Body of pancreas (tissue), 4 donors: Measurements from ENCODE around the gene SPNS3. TPM values are rescaled to one million over a fixed set of nuclear protein-coding genes. Genes with fewer than 3 reads are reported as not detected.
A peak's percentile ranks its signal among the peaks of the same experiment; 100 is the strongest.

Experiments
- ATAC-seq: fragments of 150-250 bp; one replicate; pipeline ENCODE4 v1.9.1; 2016
- DNase-seq, 4 donors: peaks; one replicate each; pipeline ENCODE4 v3.0.0-alpha.2; 2019
- H3K27ac ChIP-seq, 4 donors: fragments of 200-600 bp; sonication (generic); 1 replicate in 3 of 4; 2 replicates in 1 of 4; pipeline versions ENCODE4 v1.5.1 to v1.6.1; 2016 to 2019; ENCODE audit warnings: mild to moderate bottlenecking in 1 of 4, mixed read lengths in 1 of 4, moderate library complexity in 1 of 4
- H3K27me3 ChIP-seq, 2 donors: fragments of 200-600 bp; sonication (generic); one replicate each; pipeline ENCODE4 v1.6.0; 2016; ENCODE audit warnings: mild to moderate bottlenecking in 1 of 2
- H3K36me3 ChIP-seq, 2 donors: fragments of 200-600 bp; sonication (generic); replicated peaks in 1 of 2; 2 replicates each; pipeline ENCODE4 v1.5.1; 2016; ENCODE audit warnings: low read depth in 2 of 2; ENCODE audit not compliant: insufficient read depth in 1 of 2
- H3K4me1 ChIP-seq: fragments of 200-600 bp; sonication (generic); one replicate; pipeline ENCODE4 v1.6.0; 2016
- H3K4me3 ChIP-seq, 2 donors: fragments of 200-600 bp; sonication (generic); 1 replicate in 1 of 2; 2 replicates in 1 of 2; pipeline ENCODE4 v1.5.1; 2016 to 2019
- H3K9me3 ChIP-seq, 3 donors: fragments of 200-600 bp; sonication (generic); 1 replicate in 2 of 3; 2 replicates in 1 of 3; pipeline ENCODE4 v1.5.1; 2016
- POLR2A ChIP-seq, 3 donors: fragments of 450-650 bp; IDR thresholded peaks; one replicate each; pipeline ENCODE4 v1.6.1; 2016; ENCODE audit warnings: antibody characterized with exemption in 3 of 3, mild to moderate bottlenecking in 2 of 3
- WGBS, 2 donors: methylation state at CpG; one replicate each; pipeline ENCODE4 v1.1.5; 2017; 5-methylcytosine and 5-hydroxymethylcytosine counted together
- intact Hi-C: fragments of 100-400 bp; cut with DNase I; formaldehyde crosslinking; loops from one replicate; pipeline ENCODE4 v1.15.1; 2023
- total RNA-seq, 2 donors: library from RNA; depleted of rRNA; stranded (reverse); fragments of >200 nt; gene quantifications; one replicate each; pipeline ENCODE4 v1.1.0, GENCODE V29; 2016
- TF ChIP-seq, protein P1 (sequence below), 7 experiments: fragments of 450-650 bp in 4 of 7; fragments of 200-600 bp in 3 of 7; sonication (generic) in 3 of 7; IDR thresholded peaks; one replicate each; pipeline ENCODE4 v1.5.1; 2016 to 2019; ENCODE audit warnings: antibody characterized with exemption in 7 of 7

The SPNS3 gene
- total RNA-seq, 2 donors from 2014 or later = not detected

DNA sequence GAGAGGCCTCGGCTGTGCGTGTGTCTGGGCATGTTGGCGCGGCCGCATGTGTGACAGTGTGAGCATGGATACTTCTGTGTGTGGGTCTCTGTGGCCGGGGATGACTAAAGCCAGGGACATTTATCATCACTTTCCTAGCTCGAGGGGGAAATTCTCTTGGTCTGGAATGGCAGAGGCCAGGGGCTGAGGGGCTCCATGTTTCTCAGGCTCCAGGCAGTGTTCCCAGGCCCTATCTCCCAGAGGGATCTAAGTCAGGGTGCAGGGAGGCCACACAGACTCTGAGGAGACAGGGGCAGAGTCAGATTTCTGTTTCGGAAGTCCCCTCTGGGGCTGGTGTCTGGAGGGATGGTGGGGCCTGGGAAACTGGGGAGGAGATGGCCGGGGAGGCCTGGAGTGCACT is 41.3 kb downstream of the SPNS3 start:
- no peak overlapping the region for H3K27ac ChIP-seq
- DNase-seq (no peak), ATAC-seq (no peak)
- H3K4me3 ChIP-seq = no peak overlapping the region
- whole genome bisulfite sequencing, 2 donors = 77 to 82% methylated on average over 4 to 9 of the region's 9 CpGs
- no peaks in the 10 kb centered on the region for H3K9me3 ChIP-seq
- H3K36me3 ChIP-seq = no peaks in the 10 kb centered on the region
- peaks cover 40% of the 10 kb centered on the region for H3K4me1 ChIP-seq
- TF ChIP-seq, protein P1, sequence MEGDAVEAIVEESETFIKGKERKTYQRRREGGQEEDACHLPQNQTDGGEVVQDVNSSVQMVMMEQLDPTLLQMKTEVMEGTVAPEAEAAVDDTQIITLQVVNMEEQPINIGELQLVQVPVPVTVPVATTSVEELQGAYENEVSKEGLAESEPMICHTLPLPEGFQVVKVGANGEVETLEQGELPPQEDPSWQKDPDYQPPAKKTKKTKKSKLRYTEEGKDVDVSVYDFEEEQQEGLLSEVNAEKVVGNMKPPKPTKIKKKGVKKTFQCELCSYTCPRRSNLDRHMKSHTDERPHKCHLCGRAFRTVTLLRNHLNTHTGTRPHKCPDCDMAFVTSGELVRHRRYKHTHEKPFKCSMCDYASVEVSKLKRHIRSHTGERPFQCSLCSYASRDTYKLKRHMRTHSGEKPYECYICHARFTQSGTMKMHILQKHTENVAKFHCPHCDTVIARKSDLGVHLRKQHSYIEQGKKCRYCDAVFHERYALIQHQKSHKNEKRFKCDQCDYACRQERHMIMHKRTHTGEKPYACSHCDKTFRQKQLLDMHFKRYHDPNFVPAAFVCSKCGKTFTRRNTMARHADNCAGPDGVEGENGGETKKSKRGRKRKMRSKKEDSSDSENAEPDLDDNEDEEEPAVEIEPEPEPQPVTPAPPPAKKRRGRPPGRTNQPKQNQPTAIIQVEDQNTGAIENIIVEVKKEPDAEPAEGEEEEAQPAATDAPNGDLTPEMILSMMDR (IDR thresholded peaks at IDR 0.05) = no peak
- no peak for TF ChIP-seq POLR2A (IDR thresholded peaks at IDR 0.05)
- intact Hi-C loops = no loop called here
- H3K27me3 ChIP-seq = no peaks in the 10 kb centered on the region

DNA sequence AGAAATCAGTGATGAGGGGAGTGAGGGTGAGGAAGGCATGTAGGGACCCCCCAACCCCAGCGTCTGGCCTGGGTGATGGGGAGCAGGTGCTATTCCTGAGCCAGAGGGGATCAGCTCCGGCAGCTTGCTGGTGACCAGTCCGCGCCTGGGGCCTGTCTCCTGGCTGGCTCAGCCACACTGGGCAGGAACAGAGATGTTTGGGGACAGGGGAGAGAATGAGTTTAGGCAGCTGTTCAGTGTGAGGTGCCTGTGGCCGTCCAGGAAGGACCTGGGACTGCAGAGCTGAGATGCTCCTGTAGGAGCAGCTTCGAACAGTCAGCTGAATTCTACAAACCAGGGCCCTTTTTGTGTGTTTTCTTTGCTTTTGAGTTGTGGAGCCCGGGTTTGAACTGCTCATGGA is 41.7 kb downstream of the SPNS3 start:
- DNase-seq (no peak), ATAC-seq (no peak)
- Histone ChIP-seq H3K36me3 (no peaks in the 10 kb centered on the region), H3K27ac (peak overlapping the region in 3 of 4 donors; percentile 75 to 84 (median 81)), H3K4me1 (peaks cover 44% of the 10 kb centered on the region), H3K9me3 (no peaks in the 10 kb centered on the region), H3K4me3 (no peak overlapping the region), H3K27me3 (no peaks in the 10 kb centered on the region)
- TF ChIP-seq, protein P1 (IDR thresholded peaks at IDR 0.05) = no peak
- TF ChIP-seq POLR2A (IDR thresholded peaks at IDR 0.05) = no peak
- WGBS, 2 donors = 63 to 68% methylated on average over 7 of the region's 7 CpGs
- intact Hi-C loops = no loop called here

DNA sequence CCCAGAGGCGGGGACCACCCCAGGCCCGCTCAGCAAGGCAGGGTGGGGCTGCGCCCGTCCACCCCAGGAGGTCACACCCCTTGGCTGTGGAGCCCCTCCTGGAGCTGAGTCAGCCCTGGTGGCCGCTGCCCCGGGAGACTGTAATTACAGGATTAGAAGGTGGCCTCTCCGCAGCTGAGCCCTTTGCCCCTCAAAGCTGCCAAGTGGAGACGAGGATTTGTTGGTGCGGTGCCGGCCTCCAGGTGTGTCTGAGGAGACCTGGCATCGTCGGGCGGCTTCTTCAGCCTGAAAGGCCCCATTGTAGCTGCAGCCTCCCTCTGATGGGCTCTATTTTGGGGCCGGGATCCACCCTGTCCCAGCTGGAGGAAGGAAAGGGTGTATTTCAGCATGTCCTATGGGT is 42.3 kb downstream of the SPNS3 start:
- ATAC-seq (no peak), DNase-seq (no peak)
- no peaks in the 10 kb centered on the region for H3K36me3 ChIP-seq
- H3K27ac ChIP-seq = peak overlapping the region in 3 of 4 donors; percentile 75 to 84 (median 81)
- intact Hi-C loops = no loop called here
- no peak for TF ChIP-seq POLR2A (IDR thresholded peaks at IDR 0.05)
- TF ChIP-seq, protein P1 (IDR thresholded peaks at IDR 0.05) = no peak
- WGBS, 2 donors = 67 to 78% methylated on average over 8 to 14 of the region's 14 CpGs
- peaks cover 49% of the 10 kb centered on the region for H3K4me1 ChIP-seq
- H3K27me3 ChIP-seq = no peaks in the 10 kb centered on the region
- no peak overlapping the region for H3K4me3 ChIP-seq
- H3K9me3 ChIP-seq = no peaks in the 10 kb centered on the region

DNA sequence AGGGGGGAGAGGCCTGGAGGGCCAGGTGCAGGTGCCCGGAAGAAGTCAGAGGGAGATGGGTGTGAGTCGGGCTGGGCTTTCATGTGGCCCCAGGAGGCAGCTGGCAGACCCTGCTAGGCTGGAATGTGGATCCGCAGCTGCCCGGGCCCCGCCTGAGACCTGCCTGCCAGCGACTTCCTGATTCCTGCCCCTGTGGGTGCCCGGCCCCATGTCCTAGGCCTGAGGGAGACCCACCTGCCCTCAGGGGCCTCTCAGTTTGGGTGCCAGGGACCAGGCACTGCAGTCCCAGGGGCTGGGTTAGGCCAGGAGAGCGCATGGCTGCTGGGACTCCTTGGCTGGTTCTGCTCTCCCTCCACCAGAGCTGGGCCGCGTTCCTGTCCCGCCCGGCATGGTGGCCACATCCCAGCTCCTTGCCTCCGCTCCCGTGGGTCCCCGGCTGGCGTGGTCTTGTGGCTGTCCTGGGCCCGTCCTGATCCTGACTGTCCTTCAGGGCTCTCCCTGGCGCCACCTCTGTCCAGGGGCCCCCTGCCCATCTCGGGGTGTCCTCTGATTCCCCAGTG is 42.9 kb downstream of the SPNS3 start:
- intact Hi-C loops = no loop called here
- Histone ChIP-seq H3K4me1 (peaks cover 54% of the 10 kb centered on the region), H3K27me3 (no peaks in the 10 kb centered on the region), H3K4me3 (no peak overlapping the region), H3K27ac (peak overlapping the region; percentile 25 to 84 (median 78)), H3K36me3 (no peaks in the 10 kb centered on the region), H3K9me3 (no peaks in the 10 kb centered on the region)
- WGBS, 2 donors = 69 to 89% methylated on average over 15 to 19 of the region's 19 CpGs
- DNase-seq = peak; percentile 55 to 81 (median 74)
- TF ChIP-seq, protein P1 (IDR thresholded peaks at IDR 0.05) = no peak
- peak in 1 of 3 donors; percentile 35 for TF ChIP-seq POLR2A (IDR thresholded peaks at IDR 0.05)
- ATAC-seq = peak; percentile 65

DNA sequence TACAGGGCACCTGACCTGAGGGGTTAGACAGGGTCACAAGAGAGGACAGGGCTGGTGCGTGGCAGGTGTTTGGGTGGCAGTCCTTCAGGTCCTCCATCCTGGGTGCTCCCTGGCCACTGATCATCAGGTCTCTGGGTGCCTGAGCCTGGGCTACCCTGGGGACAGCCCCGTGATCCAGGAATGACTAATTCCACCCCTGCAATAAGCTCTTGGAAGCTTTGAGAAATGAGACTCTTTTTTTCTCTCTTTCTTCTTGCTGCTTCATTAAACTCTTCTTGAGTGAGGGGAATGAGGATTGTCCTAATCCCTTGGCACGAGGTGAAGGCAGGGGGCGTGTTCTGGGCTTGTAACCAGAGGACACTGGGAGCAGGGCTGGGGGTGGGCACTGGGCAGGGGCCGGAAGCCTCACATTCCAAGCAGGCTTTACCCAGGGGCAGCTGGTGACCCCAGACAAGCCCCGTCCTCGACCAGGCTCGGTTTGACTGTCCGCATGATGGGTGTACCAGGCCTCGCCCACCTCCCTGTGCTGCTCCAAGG is 43.6 kb downstream of the SPNS3 start:
- Histone ChIP-seq H3K4me1 (peaks cover 60% of the 10 kb centered on the region), H3K36me3 (no peaks in the 10 kb centered on the region), H3K27me3 (no peaks in the 10 kb centered on the region), H3K27ac (peak overlapping the region in 3 of 4 donors; percentile 75 to 84 (median 81)), H3K9me3 (no peaks in the 10 kb centered on the region), H3K4me3 (no peak overlapping the region)
- DNase-seq (no peak), ATAC-seq (no peak)
- intact Hi-C loops = no loop called here
- no peak for TF ChIP-seq POLR2A (IDR thresholded peaks at IDR 0.05)
- WGBS, 2 donors = 50 to 76% methylated on average over 5 to 10 of the region's 10 CpGs
